ENCODE results near the gene TMEM238.

GRCh38 chr19:55373306-55373992, 10.6 kb downstream of the TMEM238 start:
- TF ChIP-seq CTCF (IDR thresholded peaks at IDR 0.05; ENCODE audit: low read depth, low read length, missing input control) (no peak), YY1 (IDR thresholded peaks at IDR 0.05) (no peak), RAD21 (IDR thresholded peaks at IDR 0.05) (no peak), SP1 (IDR thresholded peaks at IDR 0.05) (no peak), MAX (IDR thresholded peaks at IDR 0.05) (no peak), TAF1 (conservative IDR thresholded peaks at IDR 0.05) (no peak), GABPA (IDR thresholded peaks at IDR 0.05 in 1 of 2, conservative IDR thresholded peaks at IDR 0.05 in 1 of 2) (no peak)
